K562 (cell line): ENCODE measurements around the gene RECK. TPM values are rescaled to one million over a fixed set of nuclear protein-coding genes. Genes with fewer than 3 reads are reported as not detected.
A peak's percentile ranks its signal among the peaks of the same experiment; 100 is the strongest.

Source experiments
- ATAC-seq: fragments of 200-7000 bp; cut with Tn5 transposase; 3 replicates; pipeline ENCODE4 v1.9.1; 2020; ENCODE audit warnings: moderate library complexity
- BruUV-seq: library from RNA; stranded (reverse); fragments of 400-500 nt; replicated peaks from 2 replicates; lab custom pipeline; 2021; lab: Mats Ljungman, UMichigan
- CTCF ChIA-PET: fragments of 300-600 bp; formaldehyde crosslinking; extraction: SDS; loops from one replicate; lab custom pipeline; 2021; ENCODE audit warnings: low intra/inter-chr PET ratio; lab: Yijun Ruan, JAX
- POLR2A ChIA-PET: fragments of 300-600, 350-650 bp; sonication (Branson Sonifier 250); formaldehyde crosslinking; extraction: SDS; loops from one replicate; lab custom pipeline; 2021; ENCODE audit warnings: antibody characterized with exemption, inconsistent platforms; lab: Yijun Ruan, JAX
- DNase-seq, 4 experiments: peaks; one replicate each; pipeline versions ENCODE4 v3.0.0 to v3.0.0-alpha.2; 2011 to 2018; ENCODE audit warnings: low spot score in 3 of 4, mixed read lengths in 3 of 4; ENCODE audit errors: extremely low read depth in 1 of 4
- FAIRE-seq: peaks from 2 replicates; lab custom pipeline; 2011; peaks lifted over from hg19 to GRCh38; lab: Jason Lieb, UNC
- H2AFZ ChIP-seq: 2 replicates; pipeline ENCODE4 v1.6.0; 2011; ENCODE audit warnings: low read depth, low read length, control low read depth, inconsistent platforms
- H3K27ac ChIP-seq: fragments of 200-600 bp; 3 replicates; pipeline ENCODE4 v1.8.0; 2011; ENCODE audit warnings: low read depth, mild to moderate bottlenecking, control low read depth, inconsistent platforms, low read length, moderate library complexity, mixed read lengths; ENCODE audit errors: extremely low read depth
- H3K27me3 ChIP-seq, 2 experiments: fragments of 300-600 bp in 1 of 2; 2 replicates in 1 of 2; 3 replicates in 1 of 2; pipeline versions ENCODE4 v1.6.0 to v1.8.0; 2011; ENCODE audit warnings: inconsistent platforms in 2 of 2, low read length in 2 of 2, mild to moderate bottlenecking in 1 of 2, mixed read lengths in 1 of 2, moderate library complexity in 1 of 2; ENCODE audit not compliant: control insufficient read depth in 2 of 2, insufficient read depth in 2 of 2
- H3K36me3 ChIP-seq: fragments of 300-600 bp; 3 replicates; pipeline ENCODE4 v1.8.0; 2011; ENCODE audit warnings: mild to moderate bottlenecking, low read length, inconsistent platforms; ENCODE audit not compliant: control insufficient read depth, insufficient read depth
- H3K4me1 ChIP-seq, 2 experiments: fragments of 200-600 bp in 1 of 2; replicated peaks in 1 of 2; 2 replicates in 1 of 2; 3 replicates in 1 of 2; pipeline versions ENCODE4 v1.5.1 to v1.8.0; 2011; ENCODE audit warnings: inconsistent platforms in 2 of 2, low read length in 2 of 2, mild to moderate bottlenecking in 1 of 2, mixed read lengths in 1 of 2, moderate library complexity in 1 of 2; ENCODE audit not compliant: control insufficient read depth in 2 of 2, insufficient read depth in 2 of 2
- H3K4me2 ChIP-seq: 2 replicates; pipeline ENCODE4 v1.6.1; 2011; ENCODE audit warnings: low read length, control low read depth, inconsistent platforms, mixed read lengths; ENCODE audit not compliant: insufficient read depth
- H3K4me3 ChIP-seq: fragments of 200-600 bp; sonication (generic), shearing (Covaris generic); 2 replicates; pipeline ENCODE4 v1.5.1; 2016; ENCODE audit warnings: control low read depth, inconsistent platforms
- H3K79me2 ChIP-seq: fragments of 200-600 bp; 3 replicates; pipeline ENCODE4 v1.8.0; 2011; ENCODE audit warnings: low read length, inconsistent platforms; ENCODE audit not compliant: control insufficient read depth, insufficient read depth
- H3K9ac ChIP-seq, 2 experiments: 2 replicates each; pipeline versions ENCODE4 v1.6.0 to v1.6.1; 2011; ENCODE audit warnings: low read depth in 2 of 2, low read length in 2 of 2, control low read depth in 1 of 2, inconsistent platforms in 1 of 2, mild to moderate bottlenecking in 1 of 2, mixed read lengths in 1 of 2; ENCODE audit not compliant: insufficient read depth in 1 of 2
- H3K9me1 ChIP-seq: one replicate; pipeline ENCODE4 v1.6.0; 2011; ENCODE audit warnings: inconsistent platforms, mild to moderate bottlenecking, low read length, moderate library complexity; ENCODE audit not compliant: control insufficient read depth, insufficient read depth
- H3K9me3 ChIP-seq: replicated peaks from 2 replicates; pipeline ENCODE4 v1.5.1; 2011; ENCODE audit warnings: low read depth, low read length, inconsistent platforms; ENCODE audit not compliant: control insufficient read depth, insufficient read depth
- H4K20me1 ChIP-seq: replicated peaks from 2 replicates; pipeline ENCODE4 v1.6.1; 2011; ENCODE audit warnings: low read length, inconsistent platforms, mixed read lengths; ENCODE audit not compliant: control insufficient read depth, insufficient read depth
- CLOCK ChIP-seq: fragments of 250-450 bp; sonication (Bioruptor Pico); IDR thresholded peaks from 2 replicates; pipeline ENCODE4 v1.4.0; 2020; ENCODE audit warnings: mild to moderate bottlenecking, moderate library complexity, borderline replicate concordance
- FOXJ2 ChIP-seq: fragments of 200-800 bp; sonication (Bioruptor generic); IDR thresholded peaks from 2 replicates; pipeline ENCODE4 v1.6.1; 2016; ENCODE audit warnings: missing genetic modification characterization, missing compliant biosample characterization
- HMGXB4 ChIP-seq: sonication (generic); formaldehyde crosslinking; IDR thresholded peaks from 2 replicates; pipeline ENCODE4 v1.8.1; 2023; ENCODE audit warnings: mild to moderate bottlenecking, missing genetic modification reagents
- MNT ChIP-seq, 2 experiments: fragments of 450-650 bp; conservative IDR thresholded peaks; 2 replicates each; pipeline ENCODE4 v1.6.1; 2017; ENCODE audit warnings: mild to moderate bottlenecking in 2 of 2, moderate library complexity in 2 of 2
- ZNF518B ChIP-seq: fragments of 250-450 bp; sonication (Bioruptor Pico); IDR thresholded peaks from 2 replicates; pipeline ENCODE4 v1.5.0; 2021; ENCODE audit warnings: mild to moderate bottlenecking, moderate library complexity
- WGBS: fragments of 100-300 bp; shearing (Covaris generic); methylation state at CpG from one replicate; pipeline ENCODE4 v1.1.6; 2016; ENCODE audit warnings: low coverage, mixed read lengths; ENCODE audit not compliant: insufficient coverage; ENCODE audit errors: missing lambda C conversion rate; 5-methylcytosine and 5-hydroxymethylcytosine counted together
- in situ Hi-C: fragments of 300-500 bp; cut with MboI; formaldehyde crosslinking; loops from 4 replicates; pipeline ENCODE4 v1.15.0; 2018; ENCODE audit warnings: inconsistent platforms, mixed read lengths
- intact Hi-C: fragments of 100-400 bp; cut with micrococcal nuclease; formaldehyde crosslinking; loops from 2 replicates; pipeline ENCODE4 v1.14.2; 2022
- polyA plus RNA-seq, 8 experiments: library from polyadenylated mRNA; depleted of rRNA in 4 of 8; stranded (reverse) in 5 of 8; unstranded in 3 of 8; fragments of >200 nt; fragmentation: Nextera tagmentation in 2 of 8; fragmentation: Illumina TruSeq in 1 of 8; extraction: Ambion mirVana in 2 of 8; extraction: Trizol in 1 of 8; gene quantifications; 2 replicates each; pipeline versions ENCODE4 v1.2.1 to v1.2.3, GENCODE V29; 2011 to 2014; ENCODE audit warnings: inconsistent platforms in 1 of 8, missing spikeins in 1 of 8
- total RNA-seq, 7 experiments: library from RNA; depleted of rRNA in 6 of 7; stranded (reverse); fragments of >200 nt in 6 of 7; fragmentation: Illumina TruSeq in 2 of 7; extraction: Trizol in 2 of 7; gene quantifications; 2 replicates each; pipeline versions ENCODE4 v1.2.1 to v1.2.3, GENCODE V29; 2011 to 2021; ENCODE audit warnings: low replicate concordance in 1 of 7
- TF ChIP-seq, protein P1 (sequence below): fragments of 450-650 bp; IDR thresholded peaks from 2 replicates; pipeline ENCODE4 v1.6.1; 2017; ENCODE audit warnings: antibody characterized with exemption, mild to moderate bottlenecking

Gene RECK
- total and polyA plus RNA-seq, 9 of the 15 experiments (the other 6 are each of a cell fraction or from before 2014, with no cell fraction given) = 0.04 to 0.36 (median 0.16) TPM

- CTCF ChIA-PET = no interaction called here
These were observed 38.3 kb downstream of the RECK start for GRCh38 chr9:36074870-36075532.

More at GRCh38 chr9:36074870-36075532, 38.3 kb downstream of the RECK start:
- no TSS peak for BruUV-seq
- no peak overlapping the region for H3K27ac ChIP-seq
- H3K79me2 ChIP-seq = no peaks in the 10 kb centered on the region
- in situ Hi-C loops (no loop called here), intact Hi-C loops (no loop called here)
- no peaks in the 10 kb centered on the region for H3K9me1 ChIP-seq
- POLR2A ChIA-PET = no interaction called here
- no peaks in the 10 kb centered on the region for H3K9me3 ChIP-seq
- 0% methylated on average over 2 of the region's 2 CpGs for WGBS
- H3K27me3 ChIP-seq = no peaks in the 10 kb centered on the region
- DNase-seq = no peak
- H4K20me1 ChIP-seq = no peaks in the 10 kb centered on the region
- no peak overlapping the region for H3K4me2 ChIP-seq
- no peaks in the 10 kb centered on the region for H3K36me3 ChIP-seq
- H3K4me1 ChIP-seq = no peaks in the 10 kb centered on the region
- no peak for FAIRE-seq
- H3K9ac ChIP-seq = no peak overlapping the region
- no peak for ATAC-seq
- TF ChIP-seq HMGXB4 (no peak), CLOCK (CRISPR knock-in tag) (no peak), FOXJ2 (peak; percentile 43; the same call in 1 of the 2 replicates), ZNF518B (no peak), MNT (conservative IDR thresholded peaks at IDR 0.05) (no peak)
- TF ChIP-seq, protein P1, sequence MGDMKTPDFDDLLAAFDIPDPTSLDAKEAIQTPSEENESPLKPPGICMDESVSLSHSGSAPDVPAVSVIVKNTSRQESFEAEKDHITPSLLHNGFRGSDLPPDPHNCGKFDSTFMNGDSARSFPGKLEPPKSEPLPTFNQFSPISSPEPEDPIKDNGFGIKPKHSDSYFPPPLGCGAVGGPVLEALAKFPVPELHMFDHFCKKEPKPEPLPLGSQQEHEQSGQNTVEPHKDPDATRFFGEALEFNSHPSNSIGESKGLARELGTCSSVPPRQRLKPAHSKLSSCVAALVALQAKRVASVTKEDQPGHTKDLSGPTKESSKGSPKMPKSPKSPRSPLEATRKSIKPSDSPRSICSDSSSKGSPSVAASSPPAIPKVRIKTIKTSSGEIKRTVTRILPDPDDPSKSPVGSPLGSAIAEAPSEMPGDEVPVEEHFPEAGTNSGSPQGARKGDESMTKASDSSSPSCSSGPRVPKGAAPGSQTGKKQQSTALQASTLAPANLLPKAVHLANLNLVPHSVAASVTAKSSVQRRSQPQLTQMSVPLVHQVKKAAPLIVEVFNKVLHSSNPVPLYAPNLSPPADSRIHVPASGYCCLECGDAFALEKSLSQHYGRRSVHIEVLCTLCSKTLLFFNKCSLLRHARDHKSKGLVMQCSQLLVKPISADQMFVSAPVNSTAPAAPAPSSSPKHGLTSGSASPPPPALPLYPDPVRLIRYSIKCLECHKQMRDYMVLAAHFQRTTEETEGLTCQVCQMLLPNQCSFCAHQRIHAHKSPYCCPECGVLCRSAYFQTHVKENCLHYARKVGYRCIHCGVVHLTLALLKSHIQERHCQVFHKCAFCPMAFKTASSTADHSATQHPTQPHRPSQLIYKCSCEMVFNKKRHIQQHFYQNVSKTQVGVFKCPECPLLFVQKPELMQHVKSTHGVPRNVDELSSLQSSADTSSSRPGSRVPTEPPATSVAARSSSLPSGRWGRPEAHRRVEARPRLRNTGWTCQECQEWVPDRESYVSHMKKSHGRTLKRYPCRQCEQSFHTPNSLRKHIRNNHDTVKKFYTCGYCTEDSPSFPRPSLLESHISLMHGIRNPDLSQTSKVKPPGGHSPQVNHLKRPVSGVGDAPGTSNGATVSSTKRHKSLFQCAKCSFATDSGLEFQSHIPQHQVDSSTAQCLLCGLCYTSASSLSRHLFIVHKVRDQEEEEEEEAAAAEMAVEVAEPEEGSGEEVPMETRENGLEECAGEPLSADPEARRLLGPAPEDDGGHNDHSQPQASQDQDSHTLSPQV = no peak
- H2AFZ ChIP-seq = no peak overlapping the region
- H3K4me3 ChIP-seq = no peak overlapping the region
